Left forelimb (tissue), 1 donor: ENCODE data around the gene PJVK.

Source experiments
- DNase-seq: peaks from one replicate; pipeline ENCODE4 v3.0.0-alpha.2; 2018; ENCODE audit warnings: low spot score

Gene PJVK

DNA sequence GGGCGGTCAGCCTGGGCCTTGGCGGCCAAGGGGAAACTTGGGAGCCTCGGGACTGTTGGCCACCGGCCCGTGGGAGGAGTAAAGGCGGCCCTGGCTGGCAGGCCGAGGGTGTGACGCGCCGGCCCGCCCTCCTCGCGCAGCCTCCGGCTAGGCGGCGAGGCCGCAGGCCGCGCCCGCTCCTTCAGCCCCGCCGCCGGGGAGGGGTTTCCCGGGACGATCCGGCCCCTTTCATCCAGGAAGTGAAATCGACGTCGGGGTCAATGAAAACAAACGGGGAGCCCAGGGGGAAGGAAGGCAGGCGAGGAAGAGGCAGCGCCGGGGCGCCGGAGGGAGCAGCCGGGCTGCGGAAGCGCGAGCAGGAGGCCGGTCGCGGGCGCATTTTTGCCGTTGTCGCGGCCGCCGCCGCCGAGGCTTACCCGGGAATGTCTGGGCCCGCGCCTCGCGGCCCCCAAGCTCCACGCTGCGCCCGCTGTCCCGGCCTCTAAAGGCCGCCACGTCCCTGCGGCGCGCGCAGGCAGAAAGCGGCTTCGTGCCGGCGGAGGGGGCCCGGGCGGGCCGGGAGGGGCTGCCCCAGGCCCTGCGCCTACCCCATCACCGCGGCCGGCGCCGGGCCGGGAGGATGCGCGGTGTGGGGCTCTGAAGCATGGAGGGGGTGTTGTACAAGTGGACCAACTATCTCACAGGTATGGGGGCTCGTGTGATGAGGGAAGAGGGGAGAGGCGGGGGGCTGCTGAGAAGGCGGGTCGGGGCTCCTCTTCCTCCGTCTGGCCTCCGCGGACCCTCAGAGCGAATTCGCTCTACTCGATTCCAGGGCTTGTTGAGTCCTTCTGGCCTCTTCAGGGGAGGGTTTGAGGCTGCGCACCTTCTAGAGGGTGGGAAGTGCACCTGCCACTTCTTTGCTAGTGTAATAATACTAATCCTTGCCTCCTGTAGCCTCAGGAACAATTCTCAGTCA is 29.3 kb downstream of the PJVK start, which contains the start of gene PLEKHA3:
Gene PLEKHA3 (plus strand): TSS at position 231 of the 955 bp plus-strand sequence. CDS start 413 bp downstream, at position 644.
- peak; percentile 94 for DNase-seq

DNA sequence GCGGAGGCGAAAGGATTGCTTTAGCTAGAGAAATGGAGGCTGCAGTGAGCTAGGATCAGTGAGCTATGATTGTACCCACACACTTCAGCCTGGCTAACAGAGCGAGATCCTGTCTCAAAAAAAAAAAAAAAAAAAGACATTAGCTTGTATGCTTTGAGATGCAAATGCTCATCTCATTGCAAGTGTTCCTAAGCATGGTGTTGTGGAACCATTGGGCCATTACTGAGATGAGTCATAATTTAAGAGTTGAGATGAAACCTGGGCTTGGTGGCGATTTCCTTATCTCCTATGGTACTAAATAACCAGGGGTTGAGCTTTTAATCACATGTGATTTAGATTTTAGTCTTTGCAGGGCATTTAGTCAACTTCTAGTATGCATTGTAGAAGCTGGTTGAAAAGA is 31.3 kb downstream of the PJVK start:
- DNase-seq: no peak

DNA sequence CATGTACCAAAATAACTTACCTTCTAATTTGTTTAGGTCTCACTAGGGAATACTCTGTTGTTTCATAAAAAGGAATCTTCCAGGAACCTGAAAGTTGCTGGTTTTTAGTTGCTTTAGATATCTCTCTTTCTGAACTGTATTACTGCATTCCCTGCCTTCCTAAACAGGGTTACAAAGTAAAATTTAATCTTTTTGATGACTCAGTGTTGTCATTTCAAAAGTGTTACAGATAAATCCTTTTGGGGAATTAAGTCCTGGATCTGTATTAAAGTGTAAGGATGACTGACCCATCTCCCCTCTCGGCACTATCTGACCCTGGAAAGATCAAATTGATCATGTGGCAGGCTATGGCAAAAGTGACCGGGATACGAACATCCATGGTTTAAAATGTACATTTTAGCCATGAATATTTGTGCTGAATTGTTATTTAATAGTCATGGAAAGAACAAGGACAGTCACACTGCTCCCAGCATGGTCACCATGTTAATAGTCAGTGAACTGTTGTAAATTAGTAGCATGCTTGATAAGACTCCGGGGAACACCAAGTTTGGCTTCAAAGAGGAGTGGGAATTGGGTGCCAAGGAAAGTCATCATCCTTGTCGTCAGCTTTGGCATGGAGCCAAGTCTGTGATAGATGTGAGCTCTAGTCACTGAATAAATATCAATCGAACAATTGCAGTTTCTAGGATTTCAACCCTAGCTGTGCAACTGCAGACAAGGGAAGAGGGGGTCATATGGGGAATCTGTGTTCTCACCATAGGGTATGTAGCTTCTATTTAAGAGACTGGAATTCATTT is 33.3 kb downstream of the PJVK start:
- no peak for DNase-seq

DNA sequence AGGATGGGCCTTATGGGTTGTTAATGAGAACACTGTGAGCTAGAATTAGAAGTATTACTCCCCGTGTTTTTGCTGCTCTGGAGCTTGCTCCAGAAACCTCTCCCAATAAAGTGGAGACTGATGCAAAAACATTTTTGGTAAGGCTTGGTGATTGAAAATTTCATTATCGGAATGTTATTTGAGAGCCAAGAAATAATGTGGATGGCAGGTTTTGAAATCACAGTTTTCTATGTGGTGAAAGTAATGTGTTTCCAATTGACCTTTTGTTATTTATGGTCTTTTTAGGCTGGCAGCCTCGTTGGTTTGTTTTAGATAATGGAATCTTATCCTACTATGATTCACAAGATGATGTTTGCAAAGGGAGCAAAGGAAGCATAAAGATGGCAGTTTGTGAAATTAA is 34.2 kb downstream of the PJVK start:
- no peak for DNase-seq

DNA sequence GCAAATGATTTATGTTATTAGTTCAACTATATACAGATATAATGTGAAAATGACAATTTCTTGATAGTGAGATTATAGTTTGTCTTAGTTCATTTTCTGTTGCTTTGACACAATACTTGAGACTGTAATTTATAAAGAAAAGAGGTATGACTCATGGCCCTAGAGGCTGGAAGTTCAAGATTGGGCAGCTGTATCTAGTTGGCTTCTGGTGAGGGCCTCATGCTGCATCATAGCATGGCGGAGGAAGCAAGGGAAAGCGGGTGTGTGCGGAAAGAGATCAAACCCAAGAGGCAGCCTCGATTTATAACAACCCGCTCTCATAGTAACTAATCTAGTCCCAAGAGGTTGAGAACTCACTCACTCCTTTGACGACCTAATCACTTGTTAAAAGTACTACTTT is 40.4 kb downstream of the PJVK start:
- no peak for DNase-seq

DNA sequence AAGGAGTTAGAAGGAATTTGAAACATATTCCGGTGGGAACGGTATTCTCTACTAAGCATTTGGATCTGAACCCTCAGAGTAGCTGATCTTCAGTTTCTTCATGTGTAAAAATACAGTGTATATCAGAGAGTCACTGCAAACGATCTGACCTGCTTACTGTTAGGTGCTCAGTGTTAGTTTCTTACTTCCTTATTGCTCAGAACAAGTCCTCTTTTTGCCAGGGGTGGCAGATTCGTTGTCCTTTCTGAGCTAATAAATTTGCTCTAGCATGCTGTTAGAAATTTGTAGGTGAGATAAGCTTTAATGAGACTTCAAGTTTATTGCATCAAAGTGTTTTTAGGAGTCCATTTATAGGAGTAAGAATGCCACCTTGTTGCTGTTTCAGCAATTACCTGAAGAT is 44.9 kb downstream of the PJVK start:
- DNase-seq: no peak

DNA sequence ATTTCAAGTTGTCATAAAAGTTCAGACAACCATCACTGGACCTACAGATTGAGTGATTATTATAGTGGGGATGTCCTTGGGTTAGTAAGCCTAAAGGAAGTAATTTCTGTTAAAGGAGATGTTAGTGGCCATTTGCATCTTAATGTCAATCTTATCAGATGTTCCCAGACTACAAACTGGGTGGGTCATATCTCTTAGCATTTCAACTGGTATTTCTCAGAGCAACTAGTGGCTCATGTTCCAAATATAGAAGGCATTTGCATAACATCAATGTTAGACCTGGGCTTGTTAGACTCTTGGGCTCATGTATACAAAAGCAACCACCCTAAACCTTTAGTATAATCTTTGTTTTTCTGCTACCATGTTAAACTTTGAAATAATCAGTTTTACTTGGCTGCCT is 47.0 kb downstream of the PJVK start:
- no peak for DNase-seq

DNA sequence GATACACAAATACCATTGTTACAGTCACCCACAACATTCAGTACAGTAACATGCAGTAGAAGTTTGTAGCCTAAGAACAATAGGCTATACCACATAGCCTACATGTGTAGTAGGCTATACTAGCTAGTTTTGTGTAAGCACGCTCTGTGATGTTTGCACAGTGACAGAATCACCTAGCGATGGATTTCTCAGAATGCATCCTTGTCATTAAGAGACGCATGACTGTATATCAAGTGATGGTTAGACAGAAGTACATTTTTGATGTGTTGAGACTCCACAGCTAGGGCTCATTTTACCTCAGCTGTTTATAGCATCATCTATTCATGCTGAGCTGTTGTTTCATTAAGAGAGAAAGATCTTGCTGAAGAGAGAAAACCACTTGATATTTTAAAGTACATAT is 48.5 kb downstream of the PJVK start:
- DNase-seq: no peak

DNA sequence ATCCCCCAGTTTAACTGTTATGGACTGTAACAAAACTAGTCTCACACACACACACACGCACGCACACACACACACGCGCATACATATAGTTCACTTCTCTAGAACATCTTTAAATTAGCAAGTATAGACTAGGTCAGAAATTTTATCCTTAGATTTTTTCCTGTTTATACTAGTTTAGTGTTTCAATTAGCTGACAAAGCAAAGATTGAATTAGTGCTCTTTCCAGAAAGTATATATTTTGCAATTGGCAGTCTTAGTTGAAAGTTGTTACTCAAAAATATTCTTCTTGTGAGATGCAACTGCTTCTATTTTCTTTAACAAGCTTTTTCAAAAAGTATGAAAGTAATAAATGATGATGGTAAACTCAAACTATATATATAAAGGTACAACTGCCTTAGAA is 51.6 kb downstream of the PJVK start:
- DNase-seq: no peak

DNA sequence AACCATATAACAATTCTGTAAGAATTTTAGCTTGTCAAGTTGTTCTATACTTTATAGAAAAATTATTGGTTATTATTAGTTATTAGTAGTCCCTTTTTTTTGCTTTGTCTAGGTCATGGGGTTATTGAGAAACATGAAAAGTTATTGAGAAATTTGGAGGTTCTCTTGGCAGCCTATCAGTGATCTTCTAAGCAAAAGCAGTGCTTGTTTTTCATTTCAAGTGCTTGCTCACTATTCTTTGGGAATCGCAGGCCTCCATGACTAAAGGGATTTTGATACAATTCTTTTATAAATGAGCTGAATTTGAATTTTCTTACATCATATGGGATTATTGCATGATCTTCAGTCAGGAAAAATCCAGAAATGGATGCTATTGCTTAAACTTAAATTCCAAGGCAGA is 54.9 kb downstream of the PJVK start:
- DNase-seq: no peak

DNA sequence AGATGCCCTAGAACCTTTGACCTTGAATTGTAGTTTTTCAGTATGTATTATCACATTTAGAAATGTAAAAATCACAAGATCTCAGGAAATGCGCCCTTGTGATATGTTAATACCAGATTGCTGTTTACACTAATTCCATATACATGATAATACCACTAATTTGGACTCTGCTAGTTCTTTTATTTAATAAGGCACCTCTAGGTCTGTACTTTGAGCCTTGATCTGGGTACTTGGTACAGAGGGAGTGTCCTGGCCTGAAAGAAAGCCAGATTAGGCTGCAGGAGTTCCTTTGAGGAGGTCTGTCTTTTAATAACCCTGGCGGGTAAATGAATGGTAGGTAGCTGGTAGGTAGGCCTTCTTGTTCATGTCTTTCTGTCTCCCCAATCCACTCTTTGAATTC is 55.3 kb downstream of the PJVK start:
- DNase-seq: no peak

DNA sequence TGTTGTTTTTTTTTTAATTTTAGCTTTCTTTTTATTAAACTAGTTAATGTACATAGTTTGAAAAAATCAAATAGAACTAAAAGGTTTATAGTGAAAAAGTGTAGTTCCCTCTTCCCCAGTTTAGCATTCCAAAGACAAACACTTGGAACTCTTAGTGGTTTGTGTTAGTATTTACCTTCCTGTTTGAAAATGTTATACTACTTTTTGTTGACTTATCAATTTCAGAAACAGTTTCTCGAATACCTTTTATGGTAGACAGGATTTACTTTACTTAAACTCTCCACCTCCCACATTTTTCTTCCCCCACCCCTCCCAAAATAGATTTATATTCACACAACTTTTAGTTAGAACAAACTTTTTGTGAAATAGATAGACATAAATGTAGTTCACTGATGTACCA is 55.8 kb downstream of the PJVK start:
- DNase-seq: no peak

DNA sequence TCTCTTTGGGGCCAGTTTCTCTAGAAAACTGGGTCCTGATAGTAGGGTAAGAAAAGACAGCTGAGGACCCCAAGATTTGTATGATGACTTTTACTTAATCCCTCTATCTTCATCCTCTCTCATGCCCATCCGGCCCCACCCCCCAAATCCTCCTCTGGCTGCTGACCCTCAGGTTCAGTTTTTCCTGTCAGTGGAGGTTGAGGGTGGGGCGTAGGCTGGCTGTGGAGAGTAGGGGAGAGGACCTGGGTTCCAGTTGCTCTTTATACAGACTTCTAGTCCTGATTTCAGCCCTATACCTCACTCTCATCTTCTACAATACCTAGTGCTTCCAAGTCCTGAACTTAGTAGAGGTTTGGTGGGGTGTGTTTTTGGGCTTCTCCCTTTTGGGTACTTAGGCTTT is 57.5 kb downstream of the PJVK start:
- DNase-seq: no peak

DNA sequence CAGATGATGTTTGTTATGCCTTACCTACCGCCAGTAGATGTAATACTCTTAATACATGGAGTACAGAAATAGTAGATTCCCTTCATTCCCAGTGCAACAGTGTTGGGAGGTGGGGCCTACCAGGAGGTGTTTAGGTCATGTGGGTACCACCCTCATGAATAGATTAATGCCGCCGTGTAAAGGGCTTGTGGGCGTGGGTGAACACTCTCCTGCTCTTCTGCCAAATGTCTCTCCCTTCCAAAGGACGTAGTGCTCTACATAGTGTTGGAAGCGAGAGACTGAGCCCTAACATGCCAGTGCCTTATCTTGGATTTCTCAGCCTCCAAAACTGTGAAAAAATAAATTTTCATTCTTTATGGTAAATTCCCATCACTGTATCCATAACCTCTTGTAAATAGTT is 59.2 kb downstream of the PJVK start:
- DNase-seq: no peak
